Activated T-helper 17 cell treated with anti-CD3 and anti-CD28 coated beads, Interleukin-2, amount 50 U/mL, for 72 hours (primary cell): ENCODE data around the gene HNRNPU. TPM values are rescaled to one million over a fixed set of nuclear protein-coding genes. Genes with fewer than 3 reads are reported as not detected.

ENCODE experiments used
- ATAC-seq: fragments of 150-1000 bp; cut with Tn5 transposase; replicated peaks from 2 replicates; pipeline ENCODE4 v1.10.0; 2021; ENCODE audit warnings: mild to moderate bottlenecking, moderate library complexity
- H3K27ac Mint-ChIP-seq: one replicate; pipeline ENCODE4 v1.8.0; 2022; ENCODE audit warnings: mixed read lengths
- H3K27me3 Mint-ChIP-seq: one replicate; pipeline ENCODE4 v1.8.0; 2022; ENCODE audit warnings: mixed read lengths
- H3K36me3 Mint-ChIP-seq: one replicate; pipeline ENCODE4 v1.8.0; 2022; ENCODE audit warnings: low read depth, mild to moderate bottlenecking, mixed read lengths
- H3K4me1 Mint-ChIP-seq: one replicate; pipeline ENCODE4 v1.8.0; 2022; ENCODE audit warnings: mixed read lengths
- H3K4me3 Mint-ChIP-seq: one replicate; pipeline ENCODE4 v1.8.0; 2022; ENCODE audit warnings: mild to moderate bottlenecking, mixed read lengths
- H3K9me3 Mint-ChIP-seq: one replicate; pipeline ENCODE4 v1.8.0; 2022; ENCODE audit warnings: mixed read lengths
- total RNA-seq, 2 donors: library from RNA; stranded (reverse); gene quantifications; one replicate each; pipeline ENCODE4 v1.2.3, GENCODE V29; 2022

Gene HNRNPU
- total RNA-seq, 2 donors from 2014 or later = 336 to 438 TPM

- no peak for ATAC-seq
- peaks cover 7% of the 10 kb centered on the region for H3K4me1 Mint-ChIP-seq
- no peak overlapping the region for H3K4me3 Mint-ChIP-seq
- peaks cover 12% of the 10 kb centered on the region for H3K27me3 Mint-ChIP-seq
- no peaks in the 10 kb centered on the region for H3K36me3 Mint-ChIP-seq
- no peaks in the 10 kb centered on the region for H3K9me3 Mint-ChIP-seq
- no peak overlapping the region for H3K27ac Mint-ChIP-seq
These were observed 46.9 kb downstream of the HNRNPU start for GRCh38 chr1:244817415-244817894.

- peaks cover 7% of the 10 kb centered on the region for H3K4me1 Mint-ChIP-seq
- no peak overlapping the region for H3K27ac Mint-ChIP-seq
- ATAC-seq = no peak
- H3K9me3 Mint-ChIP-seq = no peaks in the 10 kb centered on the region
- H3K4me3 Mint-ChIP-seq = no peak overlapping the region
- H3K36me3 Mint-ChIP-seq = no peaks in the 10 kb centered on the region
- peaks cover 12% of the 10 kb centered on the region for H3K27me3 Mint-ChIP-seq
These were observed 48.7 kb downstream of the HNRNPU start for GRCh38 chr1:244815600-244816099.

- H3K4me3 Mint-ChIP-seq = no peak overlapping the region
- no peak for ATAC-seq
- H3K27me3 Mint-ChIP-seq = peaks cover 12% of the 10 kb centered on the region
- H3K36me3 Mint-ChIP-seq = no peaks in the 10 kb centered on the region
- H3K27ac Mint-ChIP-seq = no peak overlapping the region
- H3K4me1 Mint-ChIP-seq = peaks cover 7% of the 10 kb centered on the region
- no peaks in the 10 kb centered on the region for H3K9me3 Mint-ChIP-seq
These were observed 51.0 kb downstream of the HNRNPU start for GRCh38 chr1:244813327-244813726.

DNA sequence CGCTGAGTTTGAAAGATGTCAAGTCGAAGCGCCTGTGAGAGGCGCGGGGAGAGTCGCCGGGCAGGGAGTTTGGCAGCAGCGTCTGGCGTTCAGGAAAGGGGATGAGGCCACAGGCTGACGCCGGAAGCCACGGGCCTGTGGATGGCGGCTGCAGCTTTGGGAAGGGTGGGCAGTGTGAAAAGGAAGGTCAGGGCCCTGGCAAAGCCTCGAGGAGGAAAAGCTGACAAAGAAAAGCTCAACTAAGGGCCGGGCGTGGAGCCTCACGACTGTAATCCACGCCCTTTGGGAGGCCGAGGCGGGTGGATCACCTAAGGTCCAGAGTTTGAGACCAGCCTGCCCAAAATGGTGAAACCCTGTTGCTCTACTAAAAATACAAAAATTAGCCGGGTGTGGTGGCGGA lies 54.1 kb downstream of the HNRNPU start:
- no peak for ATAC-seq
- Mint-ChIP-seq H3K9me3 (no peaks in the 10 kb centered on the region), H3K4me1 (peaks cover 7% of the 10 kb centered on the region), H3K4me3 (no peak overlapping the region), H3K36me3 (no peaks in the 10 kb centered on the region), H3K27me3 (peaks cover 8% of the 10 kb centered on the region), H3K27ac (no peak overlapping the region)

DNA sequence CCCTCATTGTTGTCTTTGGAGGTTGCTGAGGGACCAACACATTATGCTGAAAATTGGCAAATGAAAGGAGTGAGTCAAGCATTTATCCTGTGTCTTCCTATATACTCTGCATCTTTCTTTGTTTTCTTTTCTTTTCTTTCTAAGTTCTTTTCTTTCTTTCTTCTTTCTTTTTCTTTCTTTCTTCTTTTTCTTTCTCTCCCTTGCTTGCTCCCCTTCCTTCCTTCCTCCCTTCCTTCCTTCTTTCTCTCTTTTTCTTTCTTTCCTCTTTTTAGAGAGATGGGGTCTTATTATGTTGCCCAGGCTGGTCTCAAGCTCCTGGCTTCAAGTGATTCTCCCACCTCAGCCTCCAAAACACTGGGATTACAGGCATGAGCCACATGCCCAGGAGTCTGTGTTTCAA lies 57.2 kb downstream of the HNRNPU start:
- Mint-ChIP-seq H3K27me3 (no peaks in the 10 kb centered on the region), H3K27ac (no peak overlapping the region), H3K36me3 (no peaks in the 10 kb centered on the region), H3K4me3 (no peak overlapping the region), H3K4me1 (no peaks in the 10 kb centered on the region), H3K9me3 (no peaks in the 10 kb centered on the region)
- ATAC-seq = no peak

DNA sequence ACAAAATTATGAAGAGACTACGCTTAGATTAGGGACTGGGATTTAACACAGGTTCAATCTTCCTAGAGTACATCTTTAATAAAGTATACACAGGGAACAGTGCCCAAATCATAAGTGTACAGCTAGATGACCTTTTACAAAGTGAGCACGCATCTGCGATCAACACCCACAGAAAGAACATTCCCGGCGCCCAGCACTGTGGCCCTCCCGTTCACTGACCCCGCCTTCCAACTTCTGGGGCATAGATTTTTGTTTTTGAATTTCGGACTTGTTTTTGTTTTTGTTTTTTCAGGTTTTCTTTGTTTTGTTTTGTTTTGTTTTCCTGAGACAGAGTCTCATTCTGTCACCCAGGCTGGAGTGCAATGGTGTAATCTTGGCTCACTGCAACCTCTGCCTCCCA lies 59.5 kb downstream of the HNRNPU start:
- no peaks in the 10 kb centered on the region for H3K4me1 Mint-ChIP-seq
- no peak overlapping the region for H3K4me3 Mint-ChIP-seq
- ATAC-seq = no peak
- H3K9me3 Mint-ChIP-seq = no peaks in the 10 kb centered on the region
- no peak overlapping the region for H3K27ac Mint-ChIP-seq
- H3K36me3 Mint-ChIP-seq = no peaks in the 10 kb centered on the region
- H3K27me3 Mint-ChIP-seq = no peaks in the 10 kb centered on the region

DNA sequence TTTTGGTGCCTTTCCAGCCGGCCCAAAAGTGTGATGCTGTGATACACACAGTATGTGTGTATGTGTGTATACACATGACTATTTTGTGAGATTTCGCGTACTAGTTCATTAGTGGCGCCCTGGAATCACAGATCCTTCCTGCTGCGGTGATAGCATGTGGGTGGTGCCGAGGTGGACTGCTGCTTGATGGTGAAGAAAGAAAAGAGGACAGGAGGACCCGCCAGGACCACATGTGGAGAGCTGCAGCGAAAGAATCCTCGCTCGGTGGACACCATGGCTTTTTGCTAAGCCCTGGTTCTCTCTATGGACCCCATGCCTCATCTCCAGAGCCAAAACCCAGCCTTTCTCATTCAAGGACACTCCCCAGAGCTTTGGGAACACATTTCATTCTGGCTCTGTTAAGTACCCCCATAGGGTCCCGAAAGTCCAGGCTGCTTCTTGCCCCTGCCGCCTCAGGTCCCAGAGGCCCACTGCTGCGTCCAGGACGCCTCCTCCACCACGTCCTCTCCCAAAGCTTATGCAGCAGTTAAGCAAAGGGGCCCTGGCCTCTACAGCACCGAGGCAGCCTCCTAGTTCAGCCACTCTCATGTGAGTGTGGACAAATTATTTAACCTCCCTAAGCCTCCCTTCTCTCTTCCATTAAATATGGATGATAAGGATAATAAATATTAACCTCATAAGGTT lies 61.6 kb downstream of the HNRNPU start:
- H3K27ac Mint-ChIP-seq = no peak overlapping the region
- H3K27me3 Mint-ChIP-seq = no peaks in the 10 kb centered on the region

DNA sequence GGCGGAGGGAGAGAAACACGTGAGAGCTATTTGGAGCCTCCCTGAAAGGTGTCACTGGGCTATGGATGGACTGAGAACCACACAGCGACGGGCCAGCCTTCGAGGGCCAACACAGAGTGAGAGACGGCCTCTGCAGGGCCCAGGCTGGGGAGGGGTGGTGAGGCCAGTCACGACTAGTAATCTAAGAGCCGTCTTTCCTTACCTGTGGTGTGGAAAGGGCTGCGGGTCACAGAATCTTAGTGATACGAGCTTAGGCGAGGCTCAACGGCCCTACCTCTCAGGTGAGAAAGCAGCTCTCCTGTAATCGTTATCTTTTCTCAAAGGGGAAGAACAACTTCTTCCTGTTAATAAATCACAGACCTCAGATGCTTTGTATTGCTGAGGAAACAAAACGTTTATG lies 62.3 kb downstream of the HNRNPU start:
- H3K27me3 Mint-ChIP-seq = no peaks in the 10 kb centered on the region
- H3K9me3 Mint-ChIP-seq = no peaks in the 10 kb centered on the region
- H3K27ac Mint-ChIP-seq = no peak overlapping the region
- H3K4me3 Mint-ChIP-seq = no peak overlapping the region
- no peaks in the 10 kb centered on the region for H3K36me3 Mint-ChIP-seq
- H3K4me1 Mint-ChIP-seq = no peaks in the 10 kb centered on the region
- ATAC-seq = no peak

More for the DNA sequence above, 61.6 kb downstream of the HNRNPU start:
- no peak for ATAC-seq
- H3K4me1 Mint-ChIP-seq = no peaks in the 10 kb centered on the region
- H3K9me3 Mint-ChIP-seq = no peaks in the 10 kb centered on the region
- H3K4me3 Mint-ChIP-seq = no peak overlapping the region
- no peaks in the 10 kb centered on the region for H3K36me3 Mint-ChIP-seq

- H3K4me1 Mint-ChIP-seq = no peaks in the 10 kb centered on the region
- H3K27ac Mint-ChIP-seq = no peak overlapping the region
- H3K9me3 Mint-ChIP-seq = no peaks in the 10 kb centered on the region
- no peaks in the 10 kb centered on the region for H3K36me3 Mint-ChIP-seq
- no peak overlapping the region for H3K4me3 Mint-ChIP-seq
- no peaks in the 10 kb centered on the region for H3K27me3 Mint-ChIP-seq
- peak; percentile 81 for ATAC-seq
These were observed 63.1 kb downstream of the HNRNPU start for GRCh38 chr1:244801246-244801645.

GRCh38 chr1:244800821-244801220 lies 63.5 kb downstream of the HNRNPU start:
- no peaks in the 10 kb centered on the region for H3K36me3 Mint-ChIP-seq
- ATAC-seq = no peak
- no peak overlapping the region for H3K4me3 Mint-ChIP-seq
- no peaks in the 10 kb centered on the region for H3K9me3 Mint-ChIP-seq
- no peaks in the 10 kb centered on the region for H3K4me1 Mint-ChIP-seq
- H3K27ac Mint-ChIP-seq = no peak overlapping the region
- no peaks in the 10 kb centered on the region for H3K27me3 Mint-ChIP-seq

Other genes with a start within 250 kb of the HNRNPU start
- 10 to 100 TPM; 27.1 to 32.6 TPM for gene DESI2, start 211.4 kb downstream of the HNRNPU start, total RNA-seq
- 10 to 100 TPM; 38.7 to 43.1 TPM for gene COX20, start 28.9 kb downstream of the HNRNPU start, total RNA-seq